H1 (cell line): ENCODE data around the gene NEURL1B. TPM values are rescaled to one million over a fixed set of nuclear protein-coding genes. Genes with fewer than 3 reads are reported as not detected.

Source experiments
- CTCF ChIA-PET: fragments of 300-600 bp; sonication (Branson Sonifier 250); formaldehyde crosslinking; loops from one replicate; lab custom pipeline; 2021; ENCODE audit not compliant: partially characterized antibody; lab: Charles Lee
- POLR2A ChIA-PET: fragments of 300-600 bp; sonication (Branson Sonifier 250); formaldehyde crosslinking; loops from one replicate; lab custom pipeline; 2021; ENCODE audit warnings: inconsistent platforms; ENCODE audit not compliant: partially characterized antibody; lab: Charles Lee
- DNase-seq, 2 experiments: peaks; one replicate each; pipeline versions ENCODE4 v3.0.0 to v3.0.0-alpha.2; 2010 to 2022; ENCODE audit warnings: low spot score in 2 of 2, low read depth in 1 of 2, mixed read lengths in 1 of 2
- FAIRE-seq: peaks from 2 replicates; lab custom pipeline; 2011; peaks lifted over from hg19 to GRCh38; lab: Jason Lieb, UNC
- H2AFZ ChIP-seq: 2 replicates; pipeline ENCODE4 v1.8.1; 2012; ENCODE audit warnings: low read length, inconsistent platforms
- H2AK5ac ChIP-seq: 2 replicates; pipeline ENCODE4 v1.6.1; 2013; ENCODE audit warnings: low read depth, low read length
- H2BK120ac ChIP-seq: replicated peaks from 2 replicates; pipeline ENCODE3; 2013; ENCODE audit warnings: low read depth, low read length, inconsistent platforms
- H2BK12ac ChIP-seq: 2 replicates; pipeline ENCODE4 v1.6.1; 2013; ENCODE audit warnings: low read depth, low read length
- H2BK15ac ChIP-seq: 2 replicates; pipeline ENCODE4 v1.6.1; 2013; ENCODE audit warnings: low read length
- H2BK20ac ChIP-seq: 2 replicates; pipeline ENCODE4 v1.6.1; 2013; ENCODE audit warnings: low read length
- H2BK5ac ChIP-seq: 2 replicates; pipeline ENCODE4 v1.6.1; 2013; ENCODE audit warnings: low read depth, low read length
- H3K14ac ChIP-seq: 2 replicates; pipeline ENCODE4 v1.6.1; 2013; ENCODE audit warnings: inconsistent platforms; ENCODE audit not compliant: insufficient read length
- H3K18ac ChIP-seq: 2 replicates; pipeline ENCODE4 v1.6.1; 2013; ENCODE audit warnings: low read length; ENCODE audit errors: extremely low read depth
- H3K23ac ChIP-seq: 2 replicates; pipeline ENCODE4 v1.6.1; 2013; ENCODE audit warnings: inconsistent platforms; ENCODE audit not compliant: insufficient read length
- H3K23me2 ChIP-seq: 2 replicates; pipeline ENCODE4 v1.6.1; 2013; ENCODE audit warnings: low read depth, low read length
- H3K27ac ChIP-seq: 2 replicates; pipeline ENCODE4 v1.6.1; 2011; ENCODE audit warnings: low read depth, low read length, inconsistent platforms
- H3K27me3 ChIP-seq, 4 experiments: replicated peaks in 1 of 4; 1 replicate in 1 of 4; 2 replicates in 3 of 4; pipeline versions ENCODE4 v1.6.1 to v1.8.1; 2011 to 2013; ENCODE audit warnings: low read length in 3 of 4, mild to moderate bottlenecking in 3 of 4, inconsistent platforms in 2 of 4, mixed read lengths in 2 of 4, moderate library complexity in 1 of 4; ENCODE audit not compliant: control insufficient read depth in 3 of 4, insufficient read depth in 3 of 4; ENCODE audit errors: extremely low read depth in 1 of 4
- H3K36me3 ChIP-seq, 4 experiments: 2 replicates each; pipeline versions ENCODE4 v1.6.1 to v1.8.1; 2011 to 2013; ENCODE audit warnings: mild to moderate bottlenecking in 4 of 4, low read length in 3 of 4, moderate library complexity in 2 of 4, control low read depth in 1 of 4, inconsistent platforms in 1 of 4; ENCODE audit not compliant: insufficient read depth in 4 of 4, control insufficient read depth in 2 of 4
- H3K4ac ChIP-seq: replicated peaks from 2 replicates; pipeline ENCODE3; 2013; ENCODE audit warnings: low read length, low read depth, mixed read lengths, inconsistent platforms; ENCODE audit not compliant: insufficient read length
- H3K4me1 ChIP-seq, 4 experiments: replicated peaks in 1 of 4; 1 replicate in 1 of 4; 2 replicates in 3 of 4; pipeline versions ENCODE4 v1.6.1 to v1.8.1; 2011 to 2013; ENCODE audit warnings: low read length in 3 of 4, inconsistent platforms in 2 of 4, mixed read lengths in 1 of 4; ENCODE audit not compliant: insufficient read depth in 4 of 4, control insufficient read depth in 3 of 4
- H3K4me2 ChIP-seq, 2 experiments: 2 replicates each; pipeline versions ENCODE4 v1.6.1 to v1.8.1; 2011 to 2013; ENCODE audit warnings: low read depth in 2 of 2, low read length in 2 of 2, control low read depth in 1 of 2, inconsistent platforms in 1 of 2, mild to moderate bottlenecking in 1 of 2; ENCODE audit not compliant: insufficient read depth in 1 of 2
- H3K4me3 ChIP-seq, 4 experiments: fragments of 200-600, 300-600 bp in 1 of 4; sonication (generic), shearing (Covaris generic), sonication (Bioruptor Twin) in 1 of 4; 2 replicates each; pipeline versions ENCODE4 v1.5.1 to v1.8.1; 2011 to 2016; ENCODE audit warnings: low read length in 4 of 4, low read depth in 3 of 4, control low read depth in 2 of 4, inconsistent platforms in 2 of 4, mild to moderate bottlenecking in 2 of 4, mixed read lengths in 1 of 4, moderate library complexity in 1 of 4; ENCODE audit not compliant: insufficient read depth in 2 of 4; ENCODE audit errors: extremely low read depth in 1 of 4
- H3K56ac ChIP-seq: replicated peaks from 2 replicates; pipeline ENCODE3; 2013; ENCODE audit warnings: low read depth, mild to moderate bottlenecking, mixed read lengths, low read length, inconsistent platforms; ENCODE audit not compliant: insufficient read length
- H3K79me1 ChIP-seq: 2 replicates; pipeline ENCODE4 v1.6.1; 2013; ENCODE audit warnings: low read depth, low read length, control low read depth
- H3K79me2 ChIP-seq, 2 experiments: 2 replicates each; pipeline versions ENCODE4 v1.6.1 to v1.8.1; 2012 to 2013; ENCODE audit warnings: low read length in 2 of 2, mild to moderate bottlenecking in 2 of 2, inconsistent platforms in 1 of 2; ENCODE audit not compliant: insufficient read depth in 2 of 2, control insufficient read depth in 1 of 2
- H3K9ac ChIP-seq, 4 experiments: replicated peaks in 1 of 4; 1 replicate in 1 of 4; 2 replicates in 3 of 4; pipeline versions ENCODE4 v1.6.1 to v1.8.1; 2011 to 2013; ENCODE audit warnings: low read depth in 3 of 4, low read length in 3 of 4, control low read depth in 2 of 4, mild to moderate bottlenecking in 2 of 4, moderate library complexity in 2 of 4, inconsistent platforms in 1 of 4; ENCODE audit errors: extremely low read depth in 1 of 4
- H3K9me3 ChIP-seq, 2 experiments: 2 replicates each; pipeline versions ENCODE4 v1.6.1 to v1.8.1; 2012 to 2013; ENCODE audit warnings: mild to moderate bottlenecking in 2 of 2, moderate library complexity in 2 of 2, control low read depth in 1 of 2, inconsistent platforms in 1 of 2, low read depth in 1 of 2, low read length in 1 of 2, mixed read lengths in 1 of 2; ENCODE audit not compliant: insufficient read depth in 2 of 2
- H4K20me1 ChIP-seq, 2 experiments: replicated peaks in 1 of 2; 2 replicates each; pipeline versions ENCODE3 to v1.8.1; 2011 to 2013; ENCODE audit warnings: inconsistent platforms in 2 of 2, low read length in 2 of 2, mild to moderate bottlenecking in 1 of 2; ENCODE audit not compliant: insufficient read depth in 2 of 2, control insufficient read depth in 1 of 2
- H4K5ac ChIP-seq: 2 replicates; pipeline ENCODE4 v1.6.1; 2013; ENCODE audit warnings: low read length, low read depth, mixed read lengths, inconsistent platforms; ENCODE audit not compliant: insufficient read length
- H4K8ac ChIP-seq: 2 replicates; pipeline ENCODE4 v1.8.0; 2013; ENCODE audit warnings: mild to moderate bottlenecking, moderate library complexity, low read length, inconsistent platforms; ENCODE audit not compliant: insufficient read depth; ENCODE audit errors: extremely low read depth
- H4K91ac ChIP-seq: replicated peaks from 2 replicates; pipeline ENCODE3; 2013; ENCODE audit warnings: low read length, mixed read lengths, inconsistent platforms; ENCODE audit not compliant: insufficient read length
- CEBPB ChIP-seq: IDR thresholded peaks from 2 replicates; pipeline ENCODE4 v1.6.1; 2012; ENCODE audit warnings: low read depth, low read length
- GABPA ChIP-seq: IDR thresholded peaks from 2 replicates; pipeline ENCODE4 v1.6.1; 2011; ENCODE audit warnings: mild to moderate bottlenecking, low read length, moderate library complexity, borderline replicate concordance; ENCODE audit not compliant: insufficient read depth
- JUN ChIP-seq: IDR thresholded peaks from 2 replicates; pipeline ENCODE4 v1.6.1; 2011; ENCODE audit warnings: low read depth, mild to moderate bottlenecking, improper control_type of control experiment, low read length
- KDM1A ChIP-seq: fragments of 200-600, 300-600 bp; sonication (generic); IDR thresholded peaks from 2 replicates; pipeline ENCODE4 v1.7.1; 2016; ENCODE audit warnings: mild to moderate bottlenecking, low read length, borderline replicate concordance
- NRF1 ChIP-seq: IDR thresholded peaks from 2 replicates; pipeline ENCODE4 v1.6.1; 2011; ENCODE audit warnings: mild to moderate bottlenecking, low read depth, low read length, improper control_type of control experiment
- RAD21 ChIP-seq, 2 experiments: IDR thresholded peaks in 1 of 2; conservative IDR thresholded peaks in 1 of 2; 2 replicates each; pipeline ENCODE4 v1.6.1; 2011; ENCODE audit warnings: low read depth in 2 of 2, low read length in 2 of 2, improper control_type of control experiment in 1 of 2, inconsistent platforms in 1 of 2, mild to moderate bottlenecking in 1 of 2, moderate library complexity in 1 of 2
- RNF2 ChIP-seq: fragments of 200-900, 300-1000 bp; sonication (generic); IDR thresholded peaks from 2 replicates; pipeline ENCODE4 v1.7.1; 2016; ENCODE audit warnings: borderline replicate concordance, low read depth, mild to moderate bottlenecking, antibody characterized with exemption, low read length; ENCODE audit not compliant: poor library complexity, severe bottlenecking; ENCODE audit errors: missing control alignments
- SP4 ChIP-seq: IDR thresholded peaks from 2 replicates; pipeline ENCODE4 v1.6.1; 2012; ENCODE audit warnings: low read length, inconsistent platforms
- WGBS, 2 experiments: shearing (Covaris generic) in 1 of 2; methylation state at CpG; one replicate each; pipeline versions ENCODE4 v1.1.6 to v1.1.7; 2013 to 2015; ENCODE audit warnings: low lambda C conversion rate in 2 of 2, mixed read lengths in 2 of 2, inconsistent platforms in 1 of 2, low coverage in 1 of 2, missing lambda C conversion rate in 1 of 2; ENCODE audit not compliant: insufficient replicate concordance in 2 of 2, insufficient coverage in 1 of 2, insufficient read length in 1 of 2; ENCODE audit errors: extremely low coverage in 1 of 2, missing lambda C conversion rate in 1 of 2; 5-methylcytosine and 5-hydroxymethylcytosine counted together
- polyA plus RNA-seq, 7 experiments: library from polyadenylated mRNA; depleted of rRNA in 3 of 7; stranded (reverse) in 5 of 7; unstranded in 2 of 7; fragments of >200 nt in 5 of 7; fragments of 200-250 nt in 2 of 7; gene quantifications; 1 replicate in 5 of 7; 2 replicates in 1 of 7; 4 replicates in 1 of 7; pipeline versions ENCODE4 v1.2.1 to v1.2.3, GENCODE V29; 2011 to 2013; ENCODE audit warnings: missing spikeins in 2 of 7, mixed read lengths in 2 of 7
- total RNA-seq: library from RNA; stranded (reverse); fragmentation: NEBNext Ultra II Directional; extraction: Animal tissue kit (Norgen Biotek cat#: 25700); gene quantifications from 2 replicates; pipeline ENCODE4 v1.2.1, GENCODE V29; 2021
- TF ChIP-seq, protein P1 (sequence below): IDR thresholded peaks from 2 replicates; pipeline ENCODE4 v1.6.1; 2011; ENCODE audit warnings: low read length, improper control_type of control experiment
- TF ChIP-seq, protein P2 (sequence below): IDR thresholded peaks from 2 replicates; pipeline ENCODE4 v1.6.1; 2012; ENCODE audit warnings: low read length, inconsistent platforms

Gene NEURL1B
- total and polyA plus RNA-seq, 2 of the 8 experiments (the other 6 are each of a cell fraction or from before 2014, with no cell fraction given): 3.3 to 6.1 TPM

DNA sequence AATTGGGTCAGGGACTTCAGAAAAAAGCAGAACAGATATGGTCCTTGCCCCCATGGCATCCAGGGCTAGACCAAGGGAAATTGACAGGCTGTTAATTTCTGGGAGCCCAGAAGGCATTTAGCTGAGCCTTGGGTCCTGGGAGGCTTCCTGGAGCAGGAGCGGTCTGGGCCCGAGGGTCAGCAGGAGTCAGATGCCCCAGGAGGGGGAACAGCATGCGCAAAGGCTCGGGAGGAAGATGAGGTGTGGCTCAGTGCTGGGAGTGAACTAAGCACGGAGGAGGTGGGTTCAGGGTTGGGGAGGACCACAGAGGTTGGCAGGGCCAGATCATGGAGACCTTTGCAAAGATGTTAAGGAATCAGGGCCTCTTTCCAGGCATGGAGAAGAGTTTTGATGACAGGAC is 48.2 kb upstream of the NEURL1B start:
- FAIRE-seq: no peak
- POLR2A ChIA-PET: no interaction called here
- Histone ChIP-seq H3K23me2 (peaks cover 9% of the 10 kb centered on the region; the same call in 1 of the 2 replicates), H4K8ac (no peak overlapping the region), H3K4me1 (no peaks in the 10 kb centered on the region), H2AFZ (no peak overlapping the region), H2AK5ac (no peak overlapping the region), H4K91ac (no peak overlapping the region), H2BK15ac (no peak overlapping the region), H3K14ac (no peak overlapping the region), H2BK20ac (no peak overlapping the region; the same call in 1 of the 2 replicates), H3K23ac (no peak overlapping the region), H3K27me3 (peaks cover 0 to 2% (median 1%) of the 10 kb centered on the region in 4 experiments; a peak in 3 of 7 replicates), H4K5ac (no peak overlapping the region), H3K79me2 (no peaks in the 10 kb centered on the region), H2BK12ac (no peak overlapping the region), H3K36me3 (no peaks in the 10 kb centered on the region), H3K18ac (no peak overlapping the region), H3K9ac (no peak overlapping the region), H3K4me2 (no peak overlapping the region), H3K9me3 (no peaks in the 10 kb centered on the region), H3K4me3 (no peak overlapping the region), H3K27ac (no peak overlapping the region), H4K20me1 (peaks cover 0 to 11% of the 10 kb centered on the region in 2 experiments), H2BK5ac (no peak overlapping the region), H3K56ac (no peak overlapping the region), H3K4ac (no peak overlapping the region), H3K79me1 (no peaks in the 10 kb centered on the region; the same call in 1 of the 2 replicates), H2BK120ac (no peak overlapping the region)
- WGBS, 2 experiments: 89% methylated on average over 5 of the region's 5 CpGs; no CpG with 5 or more reads in 1 of the 2 experiments
- CTCF ChIA-PET: interaction anchor here (0.6 to 2.5 kb wide), 5 partner anchors 30 to 713 kb away, joined by 3 to 7 read pairs (median 4); no protein-coding TSS in a partner anchor
- DNase-seq: no peak
- TF ChIP-seq, protein P1, sequence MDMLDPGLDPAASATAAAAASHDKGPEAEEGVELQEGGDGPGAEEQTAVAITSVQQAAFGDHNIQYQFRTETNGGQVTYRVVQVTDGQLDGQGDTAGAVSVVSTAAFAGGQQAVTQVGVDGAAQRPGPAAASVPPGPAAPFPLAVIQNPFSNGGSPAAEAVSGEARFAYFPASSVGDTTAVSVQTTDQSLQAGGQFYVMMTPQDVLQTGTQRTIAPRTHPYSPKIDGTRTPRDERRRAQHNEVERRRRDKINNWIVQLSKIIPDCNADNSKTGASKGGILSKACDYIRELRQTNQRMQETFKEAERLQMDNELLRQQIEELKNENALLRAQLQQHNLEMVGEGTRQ: no peak
- TF ChIP-seq, protein P2, sequence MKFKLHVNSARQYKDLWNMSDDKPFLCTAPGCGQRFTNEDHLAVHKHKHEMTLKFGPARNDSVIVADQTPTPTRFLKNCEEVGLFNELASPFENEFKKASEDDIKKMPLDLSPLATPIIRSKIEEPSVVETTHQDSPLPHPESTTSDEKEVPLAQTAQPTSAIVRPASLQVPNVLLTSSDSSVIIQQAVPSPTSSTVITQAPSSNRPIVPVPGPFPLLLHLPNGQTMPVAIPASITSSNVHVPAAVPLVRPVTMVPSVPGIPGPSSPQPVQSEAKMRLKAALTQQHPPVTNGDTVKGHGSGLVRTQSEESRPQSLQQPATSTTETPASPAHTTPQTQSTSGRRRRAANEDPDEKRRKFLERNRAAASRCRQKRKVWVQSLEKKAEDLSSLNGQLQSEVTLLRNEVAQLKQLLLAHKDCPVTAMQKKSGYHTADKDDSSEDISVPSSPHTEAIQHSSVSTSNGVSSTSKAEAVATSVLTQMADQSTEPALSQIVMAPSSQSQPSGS: no peak
- TF ChIP-seq KDM1A: no peak
- no peak for TF ChIP-seq SP4
- no peak for TF ChIP-seq RNF2
- TF ChIP-seq NRF1: no peak
- no peak for TF ChIP-seq RAD21 (IDR thresholded peaks at IDR 0.05 in 1 of 2, conservative IDR thresholded peaks at IDR 0.05 in 1 of 2; ENCODE audit: low read depth in 2 of 2, low read length in 2 of 2)
- no peak for TF ChIP-seq JUN
- TF ChIP-seq CEBPB: no peak
- TF ChIP-seq GABPA: no peak
